GM10847 (cell line): ENCODE data around the gene TMEM253.

Source experiments
- POLR2A ChIP-seq: IDR thresholded peaks from 2 replicates; pipeline ENCODE4 v1.6.1; 2011; ENCODE audit not compliant: insufficient read length; ENCODE audit errors: extremely low read depth

The TMEM253 gene

DNA sequence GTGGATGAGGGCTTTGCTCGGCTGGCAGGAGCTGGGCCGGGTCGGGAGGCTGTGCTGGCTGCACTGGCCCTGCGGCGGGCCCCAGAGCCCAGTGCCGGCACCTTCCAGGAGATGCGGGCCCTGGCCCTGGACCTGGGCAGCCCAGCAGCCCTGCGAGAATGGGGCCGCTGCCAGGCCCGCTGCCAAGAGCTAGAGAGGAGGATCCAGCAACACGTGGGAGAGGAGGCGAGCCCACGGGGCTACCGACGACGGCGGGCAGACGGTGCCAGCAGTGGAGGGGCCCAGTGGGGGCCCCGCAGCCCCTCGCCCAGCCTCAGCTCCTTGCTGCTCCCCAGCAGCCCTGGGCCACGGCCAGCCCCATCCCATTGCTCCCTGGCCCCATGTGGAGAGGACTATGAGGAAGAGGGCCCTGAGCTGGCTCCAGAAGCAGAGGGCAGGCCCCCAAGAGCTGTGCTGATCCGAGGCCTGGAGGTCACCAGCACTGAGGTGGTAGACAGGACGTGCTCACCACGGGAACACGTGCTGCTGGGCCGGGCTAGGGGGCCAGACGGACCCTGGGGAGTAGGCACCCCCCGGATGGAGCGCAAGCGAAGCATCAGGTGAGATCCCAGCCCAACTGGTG, 19.2 kb upstream of the TMEM253 start:
- TF ChIP-seq POLR2A, result no peak

DNA sequence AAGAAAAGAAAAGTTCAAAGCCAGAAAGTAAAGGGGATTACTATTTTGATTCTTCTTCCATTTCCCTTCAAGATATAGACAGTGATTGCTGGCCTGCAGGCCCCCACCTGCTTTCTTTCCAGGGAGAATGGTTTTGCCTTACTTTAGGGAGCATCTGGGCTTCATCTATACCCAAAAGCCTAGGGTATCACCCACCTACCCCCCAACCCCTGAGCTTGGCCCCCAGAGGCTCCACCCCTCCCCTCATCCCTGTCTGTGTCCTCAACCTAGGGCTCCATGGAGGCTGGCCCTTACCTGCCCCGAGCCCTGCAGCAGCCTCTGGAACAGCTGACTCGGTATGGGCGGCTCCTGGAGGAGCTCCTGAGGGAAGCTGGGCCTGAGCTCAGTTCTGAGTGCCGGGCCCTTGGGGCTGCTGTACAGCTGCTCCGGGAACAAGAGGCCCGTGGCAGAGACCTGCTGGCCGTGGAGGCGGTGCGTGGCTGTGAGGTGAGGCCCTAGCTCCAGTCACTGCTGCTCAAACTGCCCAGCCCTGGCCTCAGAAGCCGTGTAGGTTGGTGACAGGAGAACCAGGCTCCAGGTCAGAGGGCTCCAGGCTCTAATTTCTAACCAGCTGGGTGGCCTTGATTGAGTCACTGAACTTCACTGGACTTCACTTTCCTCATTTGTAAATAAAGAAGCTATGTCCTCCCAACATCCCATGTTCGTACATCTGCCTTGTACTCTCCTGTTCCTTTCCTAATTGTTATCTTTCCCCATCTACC, 17.1 kb upstream of the TMEM253 start:
- TF ChIP-seq POLR2A, result no peak

- TF ChIP-seq POLR2A, result no peak
Observed at GRCh38 chr14:21084396-21084795, 16.5 kb upstream of the TMEM253 start.

DNA sequence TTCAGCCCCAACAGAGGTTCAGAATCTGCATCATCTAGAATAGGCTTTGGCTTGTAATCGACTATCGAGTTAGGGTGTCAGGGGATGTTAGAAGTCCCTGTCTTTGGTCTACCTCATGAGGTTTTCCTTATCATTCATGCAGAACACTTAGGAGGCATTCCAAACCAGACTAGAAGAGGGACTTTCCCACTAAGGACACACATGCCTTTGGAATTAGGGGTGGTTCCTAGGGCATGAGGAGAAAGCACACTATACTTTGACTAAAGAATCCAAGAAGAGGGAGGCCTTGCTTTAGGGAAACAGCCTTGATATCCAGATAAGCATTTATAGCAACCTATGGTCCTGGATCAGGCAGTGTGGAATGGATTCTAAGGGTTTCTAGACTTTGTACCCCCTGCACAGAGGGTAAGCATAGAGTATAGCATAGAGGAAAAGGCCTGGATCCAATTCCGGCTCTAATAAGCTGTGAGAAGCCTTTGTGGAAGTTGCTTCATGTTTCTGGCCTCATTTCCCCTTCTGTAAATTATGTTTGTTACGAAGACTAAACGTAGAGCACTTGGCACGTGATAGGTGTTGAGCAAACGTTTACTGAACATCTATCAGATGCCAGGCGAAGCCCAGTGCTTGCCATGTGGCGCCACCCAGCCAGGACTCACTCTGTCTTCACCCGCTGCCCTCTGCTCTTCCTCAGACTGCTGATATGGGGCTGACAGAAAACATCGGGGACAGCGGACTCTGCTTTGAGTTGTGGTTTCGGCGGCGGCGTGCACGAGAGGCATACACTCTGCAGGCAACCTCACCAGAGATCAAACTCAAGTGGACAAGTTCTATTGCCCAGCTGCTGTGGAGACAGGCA, 15.6 kb upstream of the TMEM253 start:
- TF ChIP-seq POLR2A, result no peak

- TF ChIP-seq POLR2A, result no peak
Observed at GRCh38 chr14:21086908-21087293, 14.0 kb upstream of the TMEM253 start.

- TF ChIP-seq POLR2A, result no peak
Observed at GRCh38 chr14:21087294-21088091, 13.4 kb upstream of the TMEM253 start.

- TF ChIP-seq POLR2A, result no peak
Observed at GRCh38 chr14:21088687-21089086, 12.2 kb upstream of the TMEM253 start.

- no peak for TF ChIP-seq POLR2A
Observed at GRCh38 chr14:21089271-21089670, 11.6 kb upstream of the TMEM253 start.

- TF ChIP-seq POLR2A, result no peak
Observed at GRCh38 chr14:21089877-21090193, 11.0 kb upstream of the TMEM253 start.

DNA sequence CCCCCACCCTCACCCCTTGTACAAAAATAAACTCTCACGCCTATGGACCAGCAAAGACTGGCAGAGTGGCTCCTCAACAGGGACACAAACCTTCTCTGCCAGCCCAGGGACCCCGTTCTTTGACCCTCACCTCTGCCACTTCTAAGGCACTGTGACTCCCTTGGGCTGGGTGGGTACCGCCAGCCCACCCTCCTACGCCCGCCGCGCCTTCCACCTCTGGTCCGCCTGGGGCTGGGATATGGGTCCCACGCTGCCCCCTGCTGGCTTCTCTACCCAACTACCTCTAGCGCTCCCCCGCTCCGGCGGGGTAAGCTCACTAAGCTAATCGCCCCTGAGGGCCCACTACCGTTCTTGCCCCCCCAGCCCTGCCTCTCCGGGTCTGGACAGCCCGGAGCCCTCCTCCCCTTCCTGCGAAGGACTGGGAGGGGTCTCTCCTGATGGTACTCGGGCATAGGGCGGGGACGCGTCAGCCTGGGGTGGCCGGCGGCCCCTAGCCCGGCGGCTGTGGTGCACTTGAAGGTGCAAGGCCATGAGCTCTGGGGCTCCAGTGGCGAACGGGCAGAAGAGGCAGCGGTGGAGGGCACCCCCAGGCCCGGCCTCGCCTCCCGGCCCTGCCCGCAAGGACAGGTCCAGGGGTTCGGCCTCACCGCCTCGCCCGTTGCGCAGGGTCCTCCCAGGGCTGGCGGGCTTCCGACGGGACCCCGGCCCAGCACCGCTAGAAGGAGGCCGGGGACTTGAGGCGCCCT, 10.5 kb upstream of the TMEM253 start:
- no peak for TF ChIP-seq POLR2A

- no peak for TF ChIP-seq POLR2A
Observed at GRCh38 chr14:21090940-21091663, 9.8 kb upstream of the TMEM253 start.

- no peak for TF ChIP-seq POLR2A
Observed at GRCh38 chr14:21091821-21092272, 9.0 kb upstream of the TMEM253 start.

DNA sequence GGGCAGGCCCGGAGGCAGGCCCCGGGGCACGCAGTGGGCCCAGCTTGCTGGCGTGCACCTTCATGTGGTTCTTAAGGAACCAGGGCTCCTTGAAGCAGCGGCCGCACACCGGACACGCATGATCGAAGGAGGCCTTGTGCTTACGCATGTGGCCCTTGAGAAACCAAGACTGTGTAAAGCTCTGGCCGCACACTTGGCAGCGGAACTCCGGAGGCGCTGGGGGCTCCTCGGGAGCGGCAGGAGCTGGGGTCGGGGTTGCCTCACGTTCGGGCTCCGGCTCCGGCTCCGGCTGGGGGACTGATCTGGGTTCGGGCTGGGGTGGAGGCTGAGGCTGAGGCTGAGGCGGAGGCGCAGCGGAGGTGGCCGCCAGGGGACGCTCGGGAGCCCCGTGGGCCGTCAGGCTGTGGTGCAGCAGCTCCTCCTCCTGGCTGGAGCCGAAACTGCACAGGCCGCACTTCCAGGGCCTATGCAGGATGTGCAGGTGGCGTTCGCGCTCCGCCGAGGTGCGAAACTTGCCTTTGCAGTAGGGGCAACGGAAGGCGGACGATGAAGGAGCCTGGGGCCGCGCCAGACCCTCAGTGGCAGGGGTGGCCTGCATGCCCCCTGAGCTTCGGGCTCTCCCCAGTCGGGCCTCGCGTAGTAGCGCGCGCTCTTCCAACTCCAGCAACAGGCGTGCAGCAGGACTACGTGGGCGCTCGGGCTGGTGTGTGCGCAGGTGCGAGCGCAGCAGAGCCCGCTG, 8.4 kb upstream of the TMEM253 start:
- TF ChIP-seq POLR2A, result no peak
